Measurements from ENCODE around the gene GTPBP3. TPM values are rescaled to one million over a fixed set of nuclear protein-coding genes. Genes with fewer than 3 reads are reported as not detected.
A peak's percentile ranks its signal among the peaks of the same experiment; 100 is the strongest.

The GTPBP3 gene
- total RNA-seq, 4 donors from 2014 or later = 15.9 to 59.4 (median 28.8) TPM

DNA sequence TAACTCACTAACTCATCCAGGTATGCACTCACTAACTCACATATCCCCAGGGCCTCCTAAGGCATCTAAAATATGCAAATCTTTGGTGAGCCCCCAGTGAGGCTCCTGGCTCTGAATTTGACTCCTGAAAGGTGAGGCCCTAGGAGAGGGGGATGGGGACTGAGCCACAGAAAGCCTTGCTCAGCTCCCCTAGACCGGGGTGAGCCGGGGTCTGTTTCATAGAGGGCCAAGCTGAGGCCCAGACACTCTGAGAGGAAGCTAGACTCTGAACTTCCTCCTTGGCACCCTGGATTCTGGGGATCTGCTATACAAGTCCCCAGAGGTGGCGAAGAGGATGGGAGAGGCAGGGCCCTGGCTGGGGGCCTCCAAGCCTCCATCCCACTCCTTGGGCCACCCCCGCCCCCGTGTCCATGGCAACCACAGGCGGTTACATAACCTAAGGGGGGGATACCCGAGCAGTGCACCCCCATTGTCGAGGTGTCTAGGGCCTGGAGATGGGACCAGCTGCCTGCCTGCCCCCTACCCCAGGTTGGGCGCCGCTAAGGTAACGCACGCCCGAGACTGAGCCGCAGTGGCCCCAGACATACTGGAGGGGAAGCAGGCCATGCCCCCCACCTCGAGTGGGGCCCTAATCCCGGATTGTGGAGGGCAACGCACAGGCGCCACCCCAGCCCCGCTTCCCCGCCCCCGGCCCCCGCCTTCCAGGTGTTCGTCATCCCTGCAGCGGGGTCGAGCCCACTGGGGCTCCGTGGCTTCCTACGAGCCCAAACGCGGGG lies 34.8 kb upstream of the GTPBP3 start:
- Histone ChIP-seq H3K4me1 (peaks cover 0 to 51% (median 33%) of the 10 kb centered on the region in 4 donors), H3K4me3 (peak overlapping the region; percentile 51 to 94 (median 79)), H3K36me3 (peaks cover 0 to 29% (median 0%) of the 10 kb centered on the region in 3 donors), H3K9me3 (peaks cover 0 to 3% (median 0%) of the 10 kb centered on the region in 4 donors), H3K27me3 (no peaks in the 10 kb centered on the region), H3K27ac (peak overlapping the region; percentile 23 to 90 (median 84))
- no peak for TF ChIP-seq POLR2A (IDR thresholded peaks at IDR 0.05)
- TF ChIP-seq EP300 (IDR thresholded peaks at IDR 0.05) = no peak
- TF ChIP-seq, protein P1, sequence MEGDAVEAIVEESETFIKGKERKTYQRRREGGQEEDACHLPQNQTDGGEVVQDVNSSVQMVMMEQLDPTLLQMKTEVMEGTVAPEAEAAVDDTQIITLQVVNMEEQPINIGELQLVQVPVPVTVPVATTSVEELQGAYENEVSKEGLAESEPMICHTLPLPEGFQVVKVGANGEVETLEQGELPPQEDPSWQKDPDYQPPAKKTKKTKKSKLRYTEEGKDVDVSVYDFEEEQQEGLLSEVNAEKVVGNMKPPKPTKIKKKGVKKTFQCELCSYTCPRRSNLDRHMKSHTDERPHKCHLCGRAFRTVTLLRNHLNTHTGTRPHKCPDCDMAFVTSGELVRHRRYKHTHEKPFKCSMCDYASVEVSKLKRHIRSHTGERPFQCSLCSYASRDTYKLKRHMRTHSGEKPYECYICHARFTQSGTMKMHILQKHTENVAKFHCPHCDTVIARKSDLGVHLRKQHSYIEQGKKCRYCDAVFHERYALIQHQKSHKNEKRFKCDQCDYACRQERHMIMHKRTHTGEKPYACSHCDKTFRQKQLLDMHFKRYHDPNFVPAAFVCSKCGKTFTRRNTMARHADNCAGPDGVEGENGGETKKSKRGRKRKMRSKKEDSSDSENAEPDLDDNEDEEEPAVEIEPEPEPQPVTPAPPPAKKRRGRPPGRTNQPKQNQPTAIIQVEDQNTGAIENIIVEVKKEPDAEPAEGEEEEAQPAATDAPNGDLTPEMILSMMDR (IDR thresholded peaks at IDR 0.05) = no peak
- WGBS, 2 donors = 17 to 21% methylated on average over 2 to 14 of the region's 29 CpGs
- DNase-seq (ENCODE audit: low spot score in 2 of 2) = no peak

DNA sequence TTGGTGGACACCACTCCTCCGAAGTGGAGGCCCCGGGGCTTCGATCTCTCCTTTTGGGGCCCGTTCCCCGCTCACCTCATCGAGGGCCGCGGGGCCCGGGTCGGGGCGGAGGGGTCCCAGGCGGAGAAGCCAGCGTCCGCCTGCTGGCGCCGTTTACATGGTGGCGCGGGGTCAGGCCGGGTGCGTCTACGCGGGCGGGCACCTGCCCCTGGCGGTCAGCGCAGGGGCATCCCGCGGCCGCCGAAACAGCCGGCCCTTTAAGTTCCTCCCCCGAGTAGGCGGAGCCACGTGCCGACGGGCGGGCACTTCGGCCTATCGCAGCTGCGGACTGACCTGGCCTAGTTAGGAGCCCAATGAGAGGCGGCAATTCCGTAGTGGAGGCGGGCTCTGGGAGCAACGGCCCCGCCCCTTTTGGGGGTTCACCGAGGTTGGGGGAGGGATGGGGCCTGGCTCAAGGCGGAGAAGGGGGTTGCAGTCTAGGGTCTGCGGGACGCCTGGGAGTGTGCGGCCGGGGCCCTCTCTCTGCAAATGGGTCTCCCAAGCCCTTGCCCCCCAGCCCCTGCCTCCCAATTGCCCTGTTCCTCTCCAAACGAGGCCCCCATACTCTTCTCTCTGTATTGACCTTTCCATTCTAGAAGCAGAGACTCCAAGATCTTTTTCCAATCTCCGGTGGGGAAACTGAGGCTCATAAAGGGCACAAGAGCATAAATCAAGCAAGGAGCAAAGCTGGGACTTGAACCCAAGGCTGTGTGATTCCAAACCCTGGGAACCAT lies 34.0 kb upstream of the GTPBP3 start, which contains the start of gene ABHD8:
TSS of gene ABHD8 (minus strand) at position 259 of the 773 bp plus-strand sequence. CDS start 1,809 bp downstream, outside the sequence.
- H3K9me3 ChIP-seq = no peaks in the 10 kb centered on the region

DNA sequence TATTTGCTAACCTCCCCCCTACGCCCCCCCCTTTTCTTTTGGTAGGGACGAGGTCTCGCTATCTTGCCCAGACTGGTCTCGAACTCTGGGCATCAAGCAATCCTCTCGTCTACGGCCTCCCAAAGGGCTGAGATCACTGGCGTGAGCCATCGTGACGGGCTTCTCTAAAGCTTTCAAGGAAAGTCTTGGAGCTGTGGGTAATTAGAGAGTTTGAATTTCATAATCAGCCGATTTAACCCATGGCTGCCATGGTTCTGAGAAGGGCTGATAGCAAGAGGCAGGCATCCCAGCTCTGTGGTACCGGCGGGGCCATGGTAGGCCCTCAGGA lies 33.4 kb upstream of the GTPBP3 start:
- no peak for DNase-seq (ENCODE audit: low spot score in 2 of 2)
- H3K27ac ChIP-seq = peak overlapping the region; percentile 23 to 90 (median 84)
- peak overlapping the region in 2 of 4 donors; percentile 79 for H3K4me3 ChIP-seq

More for the DNA sequence above, 34.0 kb upstream of the GTPBP3 start, which contains the start of gene ABHD8:
- 4 to 5% methylated on average over 8 to 10 of the region's 52 CpGs for WGBS, 2 donors
- peak in 1 of 2 donors; percentile 77 for TF ChIP-seq POLR2A (IDR thresholded peaks at IDR 0.05)
- peak; percentile 8 to 72 for TF ChIP-seq EP300 (IDR thresholded peaks at IDR 0.05)
- TF ChIP-seq, protein P1 (IDR thresholded peaks at IDR 0.05) = peak; percentile 43 to 95 (median 82)
- Histone ChIP-seq H3K27ac (peak within 1 kb of the TSS; percentile 23 to 90 (median 84)), H3K4me1 (peaks cover 0 to 51% (median 33%) of the 10 kb centered on the region in 4 donors), H3K27me3 (no peaks in the 10 kb centered on the region), H3K4me3 (peak within 1 kb of the TSS; percentile 51 to 94 (median 79)), H3K36me3 (peaks cover 0 to 22% (median 0%) of the 10 kb centered on the region in 3 donors)
- peak; percentile 91 to 92 for DNase-seq (ENCODE audit: low spot score in 2 of 2)

DNA sequence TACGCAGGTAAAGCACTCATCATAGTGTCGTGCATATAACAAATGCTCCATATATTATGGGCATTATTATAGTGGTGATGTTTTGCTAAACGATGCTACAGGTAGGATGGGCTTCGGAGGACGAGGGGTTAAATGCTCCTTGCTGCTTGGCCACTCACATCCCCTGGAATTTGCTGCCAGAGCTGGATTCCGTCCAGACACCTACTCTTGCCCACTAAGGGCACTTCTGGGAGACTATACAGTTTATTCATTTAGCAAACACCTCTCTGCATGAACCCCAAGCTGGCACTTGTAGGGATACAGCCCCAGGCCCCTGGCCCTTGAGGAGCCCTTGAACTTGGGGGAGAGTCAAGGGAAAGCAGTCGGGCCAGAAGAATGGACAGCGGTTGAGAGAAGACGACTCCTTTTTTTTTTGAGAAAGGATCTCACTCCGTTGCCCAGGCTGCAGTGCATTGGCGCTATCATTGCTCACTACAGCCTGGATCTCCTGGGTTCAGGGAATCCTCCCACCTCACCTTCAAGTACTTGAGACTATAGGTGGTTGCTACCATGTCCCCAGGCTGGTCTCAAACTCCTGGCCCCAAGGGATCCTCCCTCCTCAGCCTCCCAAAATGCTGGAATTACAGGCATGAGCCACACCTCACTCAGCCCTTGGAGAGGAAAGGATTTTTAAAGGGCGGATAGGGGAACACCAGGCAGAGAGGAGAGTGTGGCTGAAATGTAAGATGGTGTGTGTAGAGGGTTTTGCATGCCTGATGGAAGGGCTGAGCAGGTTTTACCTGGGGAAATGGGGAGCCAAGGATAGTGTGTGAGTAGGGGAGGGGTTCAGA lies 32.8 kb upstream of the GTPBP3 start:
- TF ChIP-seq, protein P1 (IDR thresholded peaks at IDR 0.05) = no peak
- TF ChIP-seq POLR2A (IDR thresholded peaks at IDR 0.05) = no peak
- 43 to 57% methylated on average over 12 of the region's 12 CpGs for WGBS, 2 donors
- peaks cover 0 to 59% (median 33%) of the 10 kb centered on the region in 4 donors for H3K4me1 ChIP-seq
- DNase-seq (ENCODE audit: low spot score in 2 of 2) = no peak
- peak overlapping the region in 1 of 4 donors; percentile 67 for H3K4me3 ChIP-seq
- peaks cover 0 to 15% (median 0%) of the 10 kb centered on the region in 3 donors for H3K36me3 ChIP-seq
- peak overlapping the region; percentile 81 to 90 (median 86) for H3K27ac ChIP-seq
- H3K27me3 ChIP-seq = no peaks in the 10 kb centered on the region
- no peaks in the 10 kb centered on the region for H3K9me3 ChIP-seq

More for the DNA sequence above, 33.4 kb upstream of the GTPBP3 start:
- Histone ChIP-seq H3K9me3 (no peaks in the 10 kb centered on the region), H3K36me3 (peaks cover 0 to 16% (median 0%) of the 10 kb centered on the region in 3 donors), H3K27me3 (no peaks in the 10 kb centered on the region), H3K4me1 (peaks cover 0 to 56% (median 33%) of the 10 kb centered on the region in 4 donors)
- 29 to 54% methylated on average over 12 of the region's 12 CpGs for WGBS, 2 donors
- no peak for TF ChIP-seq POLR2A (IDR thresholded peaks at IDR 0.05)
- TF ChIP-seq EP300 (IDR thresholded peaks at IDR 0.05) = no peak
- TF ChIP-seq, protein P1 (IDR thresholded peaks at IDR 0.05) = no peak

All from tibial nerve (tissue), 4 donors.